ENCODE measurements around the gene BRWD1.

BRWD1 gene

DNA sequence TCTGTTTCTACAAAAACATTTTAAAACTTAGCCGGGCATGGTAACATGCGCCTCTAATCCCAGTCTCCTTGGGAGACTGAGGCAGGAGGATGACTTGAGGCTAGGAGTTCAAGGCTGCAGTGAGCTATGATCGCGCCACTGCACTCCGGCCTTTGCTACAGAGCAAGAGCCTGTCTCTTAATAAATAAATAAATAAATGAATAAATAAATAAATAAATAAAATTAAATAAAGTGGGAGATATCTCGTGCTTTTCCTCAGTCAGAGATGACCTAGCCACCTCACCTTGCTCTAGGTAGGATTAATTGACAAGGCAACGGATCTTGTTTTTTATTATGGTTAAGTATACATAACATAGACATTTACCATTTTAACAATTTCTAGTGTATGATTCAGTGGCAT, 14.3 kb upstream of the BRWD1 start:
- Histone ChIP-seq H3K4me3 (ENCODE audit: low read depth, low read length) (no peak overlapping the region), H2AFZ (ENCODE audit: low read length, unreplicated experiment) (no peak overlapping the region), H3K36me3 (ENCODE audit: insufficient read depth, low read length) (no peaks in the 10 kb centered on the region), H3K79me2 (ENCODE audit: control insufficient read depth, insufficient read depth, low read length, unreplicated experiment) (no peaks in the 10 kb centered on the region), H3K4me1 (ENCODE audit: control insufficient read depth, insufficient read depth, low read length, unreplicated experiment) (no peaks in the 10 kb centered on the region), H3K27ac (ENCODE audit: low read depth, low read length) (no peak overlapping the region), H3K27me3 (ENCODE audit: insufficient read depth, low read length) (no peaks in the 10 kb centered on the region)

DNA sequence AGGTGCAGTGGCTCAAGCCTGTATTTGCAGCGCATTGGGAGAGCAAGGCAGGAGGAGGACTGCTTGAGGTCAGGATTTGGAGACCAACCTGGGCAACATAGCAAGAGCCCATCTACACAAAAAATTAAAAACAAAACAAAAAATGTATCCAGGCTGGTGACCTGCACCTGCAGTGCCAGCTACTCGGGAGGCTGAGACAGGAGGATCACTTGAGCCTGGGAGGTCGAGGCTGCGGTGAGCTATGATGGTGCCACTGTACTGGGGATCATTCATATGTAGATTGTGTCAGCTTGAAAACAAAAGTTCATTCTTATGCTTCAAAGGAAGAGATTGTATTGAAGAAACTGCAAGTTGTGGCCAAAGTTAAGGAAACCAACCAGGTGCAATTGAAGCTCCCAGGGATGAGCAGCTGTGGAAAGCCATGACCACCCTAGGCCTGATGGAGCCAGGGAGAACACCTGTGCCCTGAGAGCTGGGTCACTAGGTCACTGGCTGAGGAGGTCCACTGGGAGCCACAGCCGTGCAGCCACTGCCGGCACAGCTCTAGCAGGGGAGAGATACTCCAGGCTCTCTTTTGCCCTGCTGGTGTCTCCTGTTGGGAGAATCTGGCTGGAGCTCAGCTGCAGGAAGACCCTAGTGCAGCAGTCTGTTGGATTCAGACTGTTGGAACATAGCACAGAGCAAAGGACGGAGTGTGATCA, 13.3 kb upstream of the BRWD1 start:
- Histone ChIP-seq H3K36me3 (ENCODE audit: insufficient read depth, low read length) (no peaks in the 10 kb centered on the region), H3K4me1 (ENCODE audit: control insufficient read depth, insufficient read depth, low read length, unreplicated experiment) (peaks cover 4% of the 10 kb centered on the region), H3K79me2 (ENCODE audit: control insufficient read depth, insufficient read depth, low read length, unreplicated experiment) (no peaks in the 10 kb centered on the region), H2AFZ (ENCODE audit: low read length, unreplicated experiment) (no peak overlapping the region), H3K27ac (ENCODE audit: low read depth, low read length) (no peak overlapping the region), H3K27me3 (ENCODE audit: insufficient read depth, low read length) (no peaks in the 10 kb centered on the region), H3K4me3 (ENCODE audit: low read depth, low read length) (no peak overlapping the region)

DNA sequence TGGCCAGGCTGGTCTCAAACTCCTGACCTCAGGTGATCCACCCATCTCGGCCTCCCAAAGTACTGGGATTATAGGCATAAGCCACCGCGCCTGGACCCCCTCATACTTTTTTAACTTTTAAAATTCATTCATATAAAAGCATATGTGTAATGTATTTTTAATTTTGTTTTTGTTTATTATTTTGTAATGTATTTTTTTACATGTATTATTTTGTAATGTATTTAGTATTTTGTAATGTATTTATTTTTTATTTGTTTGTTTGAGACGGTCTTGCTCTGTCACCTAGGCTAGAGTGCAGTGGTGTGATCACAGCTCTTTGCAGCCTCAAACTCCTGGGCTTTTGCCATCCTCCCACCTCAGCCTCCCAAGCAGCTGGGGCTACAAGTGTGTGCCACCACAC, 12.0 kb upstream of the BRWD1 start:
- Histone ChIP-seq H3K27ac (ENCODE audit: low read depth, low read length) (no peak overlapping the region), H3K36me3 (ENCODE audit: insufficient read depth, low read length) (no peaks in the 10 kb centered on the region), H3K4me3 (ENCODE audit: low read depth, low read length) (no peak overlapping the region), H3K27me3 (ENCODE audit: insufficient read depth, low read length) (no peaks in the 10 kb centered on the region), H2AFZ (ENCODE audit: low read length, unreplicated experiment) (no peak overlapping the region), H3K79me2 (ENCODE audit: control insufficient read depth, insufficient read depth, low read length, unreplicated experiment) (no peaks in the 10 kb centered on the region), H3K4me1 (ENCODE audit: control insufficient read depth, insufficient read depth, low read length, unreplicated experiment) (peaks cover 4% of the 10 kb centered on the region)

DNA sequence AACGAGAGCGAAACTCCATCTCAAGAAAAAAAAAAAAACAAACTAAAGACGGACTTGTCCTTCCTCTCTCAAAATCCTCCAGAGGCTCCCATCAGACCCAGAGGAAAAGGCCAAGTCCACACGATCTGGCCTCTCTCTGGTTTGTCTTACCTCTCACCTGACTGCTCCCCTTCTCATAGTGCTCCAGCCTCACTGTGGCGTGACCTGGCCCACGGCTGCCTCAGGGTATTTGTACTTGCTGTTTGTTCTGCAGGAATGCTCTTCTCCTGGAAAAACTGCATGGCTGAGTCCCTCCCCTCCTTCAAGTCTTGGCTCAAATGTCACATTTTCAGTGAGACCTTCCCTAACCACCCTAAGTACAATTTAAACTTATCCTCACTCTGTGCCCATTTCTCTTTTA, 8.0 kb upstream of the BRWD1 start:
- H2AFZ ChIP-seq (ENCODE audit: low read length, unreplicated experiment), result no peak overlapping the region
- no peak overlapping the region for H3K27ac ChIP-seq (ENCODE audit: low read depth, low read length)
- no peak overlapping the region for H3K4me3 ChIP-seq (ENCODE audit: low read depth, low read length)

DNA sequence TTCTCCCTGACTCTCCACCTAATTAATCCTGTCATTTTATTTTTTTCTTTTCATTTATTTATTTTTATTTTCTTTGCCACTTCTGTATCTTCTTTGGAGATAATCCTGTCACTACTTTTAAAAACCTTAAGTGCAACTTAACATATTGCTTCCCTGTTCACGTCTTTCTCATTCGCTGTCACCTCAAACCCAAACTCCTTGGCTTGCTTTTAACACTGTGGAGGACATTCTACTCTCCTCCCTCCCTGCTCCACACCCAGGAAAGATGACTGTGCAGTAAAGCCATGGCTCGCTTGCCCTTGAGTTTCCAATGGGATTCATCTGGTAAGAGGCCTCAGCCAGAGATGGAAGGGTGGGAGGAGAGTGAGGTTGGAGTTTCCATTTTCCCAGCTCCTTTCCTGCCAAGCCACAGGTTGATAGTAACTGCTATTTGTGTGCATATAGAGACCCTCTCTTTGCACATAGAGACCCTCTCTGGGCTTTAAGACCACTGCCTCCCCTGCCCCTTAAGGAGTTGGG, 6.4 kb upstream of the BRWD1 start:
- Histone ChIP-seq H3K27ac (ENCODE audit: low read depth, low read length) (no peak overlapping the region), H3K4me3 (ENCODE audit: low read depth, low read length) (no peak overlapping the region), H3K27me3 (ENCODE audit: insufficient read depth, low read length) (no peaks in the 10 kb centered on the region), H3K79me2 (ENCODE audit: control insufficient read depth, insufficient read depth, low read length, unreplicated experiment) (no peaks in the 10 kb centered on the region), H2AFZ (ENCODE audit: low read length, unreplicated experiment) (no peak overlapping the region), H3K36me3 (ENCODE audit: insufficient read depth, low read length) (no peaks in the 10 kb centered on the region), H3K4me1 (ENCODE audit: control insufficient read depth, insufficient read depth, low read length, unreplicated experiment) (peaks cover 4% of the 10 kb centered on the region)

More for the DNA sequence above, 8.0 kb upstream of the BRWD1 start:
- Histone ChIP-seq H3K36me3 (ENCODE audit: insufficient read depth, low read length) (no peaks in the 10 kb centered on the region), H3K79me2 (ENCODE audit: control insufficient read depth, insufficient read depth, low read length, unreplicated experiment) (no peaks in the 10 kb centered on the region), H3K4me1 (ENCODE audit: control insufficient read depth, insufficient read depth, low read length, unreplicated experiment) (peaks cover 4% of the 10 kb centered on the region), H3K27me3 (ENCODE audit: insufficient read depth, low read length) (no peaks in the 10 kb centered on the region)

DNA sequence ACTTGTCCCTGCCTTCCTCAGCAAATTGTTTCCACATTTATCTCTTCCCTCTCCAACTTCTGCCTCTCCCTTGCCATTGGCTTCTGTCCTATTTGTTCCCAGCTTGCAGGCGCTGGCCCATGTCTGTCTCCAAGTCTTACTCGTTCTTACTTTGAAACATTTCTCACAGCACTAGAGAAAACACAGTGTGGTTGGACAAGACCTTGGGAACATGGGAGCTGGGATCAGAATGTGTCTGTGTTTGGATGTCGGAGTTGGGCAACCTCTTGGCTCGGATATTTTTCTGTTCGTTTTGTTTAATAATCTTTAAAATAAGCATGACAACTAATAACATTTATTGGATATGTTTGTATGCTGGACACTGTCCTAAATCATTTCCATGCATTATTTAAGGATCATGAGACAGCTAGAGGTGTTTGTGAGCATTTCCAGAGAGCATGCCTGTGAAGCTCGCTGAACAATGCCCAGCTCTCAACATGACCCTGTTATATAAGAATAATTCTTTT, 5.9 kb upstream of the BRWD1 start:
- Histone ChIP-seq H3K79me2 (ENCODE audit: control insufficient read depth, insufficient read depth, low read length, unreplicated experiment) (no peaks in the 10 kb centered on the region), H3K4me3 (ENCODE audit: low read depth, low read length) (no peak overlapping the region), H2AFZ (ENCODE audit: low read length, unreplicated experiment) (no peak overlapping the region), H3K27ac (ENCODE audit: low read depth, low read length) (no peak overlapping the region), H3K36me3 (ENCODE audit: insufficient read depth, low read length) (no peaks in the 10 kb centered on the region), H3K4me1 (ENCODE audit: control insufficient read depth, insufficient read depth, low read length, unreplicated experiment) (peaks cover 4% of the 10 kb centered on the region), H3K27me3 (ENCODE audit: insufficient read depth, low read length) (no peaks in the 10 kb centered on the region)

DNA sequence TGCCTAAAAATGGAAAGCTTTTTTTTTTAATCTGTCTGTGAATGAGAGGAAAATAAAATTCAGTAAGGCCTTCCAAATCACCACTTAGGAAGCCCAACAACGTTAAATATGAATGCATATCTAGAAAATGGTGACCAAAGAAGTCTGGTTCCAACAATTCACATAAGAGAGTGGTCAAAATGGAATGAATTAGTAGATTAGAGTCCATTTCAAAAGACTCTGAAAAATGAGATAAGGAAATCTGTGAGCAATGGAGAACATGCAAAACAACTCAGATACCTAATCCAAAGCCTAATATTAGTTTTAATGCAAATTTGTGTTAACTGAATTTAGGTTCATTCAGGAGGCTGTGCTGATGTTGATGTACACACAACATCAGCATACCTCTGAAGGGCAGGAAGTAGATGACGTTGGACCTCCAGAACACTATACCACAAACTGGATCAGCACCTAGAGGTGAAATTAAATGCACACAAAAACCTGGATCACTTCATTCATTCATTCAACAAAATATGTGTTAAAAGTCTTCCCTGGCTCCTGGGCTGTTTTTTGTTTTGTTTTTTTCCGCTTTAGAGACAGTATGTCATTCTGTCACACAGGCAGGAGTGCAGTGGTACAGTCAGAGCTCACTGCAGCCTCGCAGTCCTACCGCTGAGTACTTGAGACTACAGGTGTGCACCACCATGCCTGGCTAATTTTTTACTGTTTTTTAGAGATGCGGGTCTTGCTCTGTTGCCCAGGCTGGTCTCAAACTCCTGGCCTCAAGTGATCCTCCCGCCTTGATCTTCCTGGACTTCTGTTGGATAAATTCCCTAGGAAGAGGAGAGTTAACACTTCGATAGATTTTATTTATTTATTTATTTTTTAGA, 4.9 kb upstream of the BRWD1 start:
- Histone ChIP-seq H3K36me3 (ENCODE audit: insufficient read depth, low read length) (no peaks in the 10 kb centered on the region), H3K27me3 (ENCODE audit: insufficient read depth, low read length) (no peaks in the 10 kb centered on the region), H3K79me2 (ENCODE audit: control insufficient read depth, insufficient read depth, low read length, unreplicated experiment) (no peaks in the 10 kb centered on the region), H2AFZ (ENCODE audit: low read length, unreplicated experiment) (no peak overlapping the region), H3K4me3 (ENCODE audit: low read depth, low read length) (no peak overlapping the region), H3K27ac (ENCODE audit: low read depth, low read length) (no peak overlapping the region), H3K4me1 (ENCODE audit: control insufficient read depth, insufficient read depth, low read length, unreplicated experiment) (peaks cover 4% of the 10 kb centered on the region)

DNA sequence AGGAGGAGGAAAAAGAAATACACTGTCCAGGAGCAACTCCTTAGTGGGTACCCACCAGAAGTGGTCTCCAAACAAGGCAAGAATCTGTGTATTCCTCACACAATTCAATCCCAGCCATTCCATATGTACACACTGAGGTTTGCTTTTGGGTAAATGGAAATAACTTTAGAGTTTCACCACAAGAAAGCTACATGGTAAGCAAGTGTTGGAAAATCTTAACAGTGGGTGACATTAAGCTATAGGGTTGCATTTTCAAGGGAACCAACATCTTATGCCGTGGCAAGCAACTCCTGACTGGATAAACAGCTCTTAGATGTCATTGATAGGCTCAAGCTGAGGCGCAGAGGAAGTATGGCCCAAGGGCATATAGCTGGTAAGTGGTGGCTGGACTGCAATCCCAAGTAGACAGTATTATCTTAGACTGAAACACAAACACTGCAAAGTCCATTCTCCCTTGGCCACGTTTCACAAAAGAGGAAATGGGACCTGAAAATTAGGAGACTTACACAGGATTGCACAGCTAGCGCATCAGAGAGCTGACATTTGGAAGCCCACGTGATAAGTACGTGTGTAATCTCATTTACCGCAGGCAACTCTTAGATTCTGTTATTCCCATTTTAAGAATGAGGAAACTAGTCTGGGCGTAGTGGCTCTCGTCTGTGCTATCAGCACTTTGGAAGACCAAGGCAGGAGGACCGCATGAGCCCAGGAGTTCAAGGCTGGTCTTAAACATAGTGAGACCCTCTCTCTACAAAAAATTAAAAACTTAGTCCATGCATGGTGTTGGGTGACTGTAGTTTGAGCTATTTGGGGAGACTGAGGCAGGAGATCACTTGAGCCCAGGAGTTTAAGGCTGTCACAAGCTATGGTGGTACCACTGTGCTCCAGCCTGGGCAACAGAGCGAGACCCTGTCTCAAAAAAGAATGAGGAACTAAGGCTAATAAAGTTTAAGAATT, 4.0 kb upstream of the BRWD1 start:
- Histone ChIP-seq H3K36me3 (ENCODE audit: insufficient read depth, low read length) (no peaks in the 10 kb centered on the region), H2AFZ (ENCODE audit: low read length, unreplicated experiment) (no peak overlapping the region), H3K27me3 (ENCODE audit: insufficient read depth, low read length) (no peaks in the 10 kb centered on the region), H3K27ac (ENCODE audit: low read depth, low read length) (no peak overlapping the region), H3K79me2 (ENCODE audit: control insufficient read depth, insufficient read depth, low read length, unreplicated experiment) (peaks cover 2% of the 10 kb centered on the region), H3K4me1 (ENCODE audit: control insufficient read depth, insufficient read depth, low read length, unreplicated experiment) (peaks cover 4% of the 10 kb centered on the region), H3K4me3 (ENCODE audit: low read depth, low read length) (no peak overlapping the region)

DNA sequence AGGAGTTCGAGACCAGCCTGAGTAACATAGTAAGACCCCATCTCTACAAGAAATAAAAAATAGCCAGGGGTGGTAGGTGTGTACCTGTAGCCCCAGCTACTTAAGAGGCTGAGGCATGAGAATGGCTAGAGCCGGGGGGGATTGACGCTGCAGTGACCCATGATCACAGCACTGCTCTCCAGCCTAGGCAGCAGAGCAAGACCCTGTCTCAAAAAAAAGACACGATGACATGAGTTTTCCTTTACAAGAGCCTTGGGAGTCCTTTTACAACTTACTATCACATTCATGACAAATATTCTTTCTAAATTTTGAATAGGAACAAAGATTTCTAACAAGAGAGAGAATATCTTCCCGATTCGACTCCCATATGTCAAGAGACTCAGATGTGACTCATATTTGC, 3.3 kb upstream of the BRWD1 start:
- Histone ChIP-seq H3K4me1 (ENCODE audit: control insufficient read depth, insufficient read depth, low read length, unreplicated experiment) (peaks cover 5% of the 10 kb centered on the region), H3K4me3 (ENCODE audit: low read depth, low read length) (no peak overlapping the region), H3K79me2 (ENCODE audit: control insufficient read depth, insufficient read depth, low read length, unreplicated experiment) (peaks cover 7% of the 10 kb centered on the region), H3K36me3 (ENCODE audit: insufficient read depth, low read length) (0 out of 2 replicates have a peak, but pooled peaks cover 2% of the 10 kb centered on the region), H3K27me3 (ENCODE audit: insufficient read depth, low read length) (no peaks in the 10 kb centered on the region), H3K27ac (ENCODE audit: low read depth, low read length) (no peak overlapping the region), H2AFZ (ENCODE audit: low read length, unreplicated experiment) (no peak overlapping the region)

Data from ACC112 (cell line).